ENCODE data around the gene BRD1. TPM values are rescaled to one million over a fixed set of nuclear protein-coding genes. Genes with fewer than 3 reads are reported as not detected.

Gene BRD1
- total and polyA plus RNA-seq, 2 experiments from 2014 or later, result 12.3 to 33.8 TPM

DNA sequence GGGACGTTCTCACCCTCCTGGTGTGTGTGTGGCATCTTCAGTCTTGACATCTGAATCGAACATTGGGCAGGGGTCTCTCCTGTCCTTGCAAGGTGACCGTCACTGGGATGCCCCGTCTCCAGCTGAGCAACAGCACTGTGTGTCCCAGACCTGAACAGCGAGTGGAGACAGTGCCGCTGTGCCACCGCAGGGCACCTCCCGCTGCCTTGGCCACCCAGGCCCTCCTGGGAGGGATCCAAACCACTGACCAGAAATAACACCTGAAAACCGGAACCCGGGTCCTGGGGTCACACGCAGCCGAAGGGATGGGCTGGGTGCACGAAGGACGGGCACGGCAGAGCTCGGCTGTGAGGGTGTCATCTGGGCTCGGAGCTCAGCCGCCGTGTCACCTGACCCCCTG, 102.2 kb downstream of the BRD1 start (continued):
- TF ChIP-seq ZNF462 (CRISPR knock-in tag; IDR thresholded peaks at IDR 0.05) (no peak), ZNF114 (CRISPR knock-in tag; IDR thresholded peaks at IDR 0.05) (no peak), EZH2 (IDR thresholded peaks at IDR 0.05; ENCODE audit: low read depth, unreplicated experiment) (no peak), JUNB (IDR thresholded peaks at IDR 0.05; ENCODE audit: unreplicated experiment) (no peak), STAT1 (IDR thresholded peaks at IDR 0.05; ENCODE audit: unreplicated experiment) (no peak), ZNF331 (CRISPR knock-in tag; IDR thresholded peaks at IDR 0.05; ENCODE audit: low read depth) (no peak), CREB1 (CRISPR knock-in tag; IDR thresholded peaks at IDR 0.05; ENCODE audit: low read depth) (no peak)
- TF ChIP-seq, protein P1, sequence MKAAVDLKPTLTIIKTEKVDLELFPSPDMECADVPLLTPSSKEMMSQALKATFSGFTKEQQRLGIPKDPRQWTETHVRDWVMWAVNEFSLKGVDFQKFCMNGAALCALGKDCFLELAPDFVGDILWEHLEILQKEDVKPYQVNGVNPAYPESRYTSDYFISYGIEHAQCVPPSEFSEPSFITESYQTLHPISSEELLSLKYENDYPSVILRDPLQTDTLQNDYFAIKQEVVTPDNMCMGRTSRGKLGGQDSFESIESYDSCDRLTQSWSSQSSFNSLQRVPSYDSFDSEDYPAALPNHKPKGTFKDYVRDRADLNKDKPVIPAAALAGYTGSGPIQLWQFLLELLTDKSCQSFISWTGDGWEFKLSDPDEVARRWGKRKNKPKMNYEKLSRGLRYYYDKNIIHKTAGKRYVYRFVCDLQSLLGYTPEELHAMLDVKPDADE (IDR thresholded peaks at IDR 0.05), result no peak

- H3K27me3 Mint-ChIP-seq (ENCODE audit: insufficient read depth, low read depth, poor library complexity), result peaks cover 13% of the 10 kb centered on the region
- H3K9me2 ChIP-seq (ENCODE audit: insufficient read depth), result no peaks in the 10 kb centered on the region
- DNase-seq (ENCODE audit: low spot score), result no peak
- H4K20me1 ChIP-seq (replicated peaks; ENCODE audit: insufficient read depth), result no peaks in the 10 kb centered on the region
- H3K79me2 ChIP-seq (replicated peaks; ENCODE audit: insufficient read depth), result no peaks in the 10 kb centered on the region
- H3K27me3 ChIP-seq (ENCODE audit: insufficient read depth), result no peaks in the 10 kb centered on the region
- no peaks in the 10 kb centered on the region for H3K9me3 Mint-ChIP-seq
- H3K36me3 ChIP-seq (ENCODE audit: insufficient read depth), result no peaks in the 10 kb centered on the region
- no peak overlapping the region for H3K27ac Mint-ChIP-seq
- no peaks in the 10 kb centered on the region for H3K4me1 ChIP-seq (ENCODE audit: insufficient read depth)
- no peak overlapping the region for H3K4me2 ChIP-seq
- no peak overlapping the region for H3K4me3 ChIP-seq
- H3F3A ChIP-seq (replicated peaks; ENCODE audit: low read depth), result no peaks in the 10 kb centered on the region
- H2AFZ ChIP-seq, result no peak overlapping the region
- no peaks in the 10 kb centered on the region for H3K36me3 Mint-ChIP-seq (ENCODE audit: low read depth)
- H3K27ac ChIP-seq (ENCODE audit: low read depth), result no peak overlapping the region
- peaks cover 3% of the 10 kb centered on the region for H3K4me1 Mint-ChIP-seq
- no peak overlapping the region; the same call in 1 of the 3 replicates for H3K4me3 Mint-ChIP-seq
- ATAC-seq, result peak; percentile 98
- TF ChIP-seq CREB1 (CRISPR knock-in tag; IDR thresholded peaks at IDR 0.05; ENCODE audit: low read depth), result no peak
- TF ChIP-seq JUNB (IDR thresholded peaks at IDR 0.05; ENCODE audit: unreplicated experiment), result no peak
- no peak for TF ChIP-seq NANOG (IDR thresholded peaks at IDR 0.05; ENCODE audit: borderline replicate concordance)
- TF ChIP-seq ZNF331 (CRISPR knock-in tag; IDR thresholded peaks at IDR 0.05; ENCODE audit: low read depth), result no peak
- TF ChIP-seq, protein P1 (IDR thresholded peaks at IDR 0.05), result no peak
- TF ChIP-seq CTCF (conservative IDR thresholded peaks at IDR 0.05; ENCODE audit: low read depth in 2 of 2), result no peak
- no peak for TF ChIP-seq STAT1 (IDR thresholded peaks at IDR 0.05; ENCODE audit: unreplicated experiment)
- TF ChIP-seq EZH2phosphoT487 (IDR thresholded peaks at IDR 0.05; ENCODE audit: unreplicated experiment), result no peak
Observed at GRCh38 chr22:49724893-49725489, 102.7 kb downstream of the BRD1 start.

All from GM23338 (cell line).